Osteoblast (primary cell): ENCODE results near the gene SCP2. TPM values are rescaled to one million over a fixed set of nuclear protein-coding genes. Genes with fewer than 3 reads are reported as not detected.
A peak's percentile ranks its signal among the peaks of the same experiment; 100 is the strongest.

Source experiments
- DNase-seq: peaks from one replicate; pipeline ENCODE4 v3.0.0; 2011; ENCODE audit warnings: low spot score, mixed read lengths; ENCODE audit not compliant: insufficient read length; ENCODE audit errors: missing footprints
- H2AFZ ChIP-seq: 2 replicates; pipeline ENCODE4 v1.6.0; 2011; ENCODE audit warnings: mild to moderate bottlenecking, low read length
- H3K27ac ChIP-seq: 2 replicates; pipeline ENCODE4 v1.5.1; 2011; ENCODE audit warnings: mild to moderate bottlenecking, low read depth, low read length, moderate library complexity
- H3K27me3 ChIP-seq: 2 replicates; pipeline ENCODE4 v1.6.0; 2012; ENCODE audit warnings: mild to moderate bottlenecking, control low read depth, inconsistent platforms, low read length, moderate library complexity; ENCODE audit not compliant: insufficient read depth
- H3K36me3 ChIP-seq: 2 replicates; pipeline ENCODE4 v1.5.1; 2011; ENCODE audit warnings: mild to moderate bottlenecking, low read length, control low read depth, moderate library complexity; ENCODE audit not compliant: insufficient read depth
- H3K4me1 ChIP-seq: 2 replicates; pipeline ENCODE4 v1.5.1; 2011; ENCODE audit warnings: mild to moderate bottlenecking, low read length, control low read depth, moderate library complexity; ENCODE audit not compliant: insufficient read depth
- H3K4me2 ChIP-seq: 2 replicates; pipeline ENCODE4 v1.6.0; 2011; ENCODE audit warnings: mild to moderate bottlenecking, low read length; ENCODE audit not compliant: insufficient read depth
- H3K4me3 ChIP-seq: fragments of 200-600 bp; sonication (generic); 3 replicates; pipeline ENCODE4 v1.5.1; 2012; ENCODE audit warnings: mild to moderate bottlenecking, low read length, inconsistent platforms; ENCODE audit not compliant: insufficient read depth
- H3K79me2 ChIP-seq: 2 replicates; pipeline ENCODE4 v1.6.0; 2012; ENCODE audit warnings: mild to moderate bottlenecking, low read length, control low read depth, inconsistent platforms; ENCODE audit not compliant: insufficient read depth
- H3K9me3 ChIP-seq: 2 replicates; pipeline ENCODE4 v1.5.1; 2011; ENCODE audit warnings: low read depth, low read length, control low read depth
- H4K20me1 ChIP-seq: 2 replicates; pipeline ENCODE4 v1.6.0; 2012; ENCODE audit warnings: mild to moderate bottlenecking, low read length, control low read depth; ENCODE audit not compliant: insufficient read depth
- CTCF ChIP-seq: IDR thresholded peaks from 2 replicates; pipeline ENCODE4 v1.5.1; 2011; ENCODE audit warnings: mild to moderate bottlenecking, low read depth, low read length, moderate library complexity; ENCODE audit errors: extremely low read depth
- total RNA-seq: library from RNA; depleted of rRNA; stranded (reverse); fragments of >200 nt; gene quantifications from 2 replicates; pipeline ENCODE4 v1.2.3, GENCODE V29; 2012

Gene SCP2
- total RNA-seq, 1 donor = 171 TPM

GRCh38 chr1:52901384-52901783, 25.7 kb upstream of the SCP2 start:
- H3K79me2 ChIP-seq = no peaks in the 10 kb centered on the region
- no peaks in the 10 kb centered on the region for H3K9me3 ChIP-seq
- H3K36me3 ChIP-seq = peaks cover 3% of the 10 kb centered on the region
- H3K4me3 ChIP-seq = no peak overlapping the region
- H3K4me2 ChIP-seq = no peak overlapping the region
- no peak overlapping the region for H2AFZ ChIP-seq
- no peak for DNase-seq
- no peaks in the 10 kb centered on the region for H3K4me1 ChIP-seq
- H3K27me3 ChIP-seq = no peaks in the 10 kb centered on the region
- TF ChIP-seq CTCF = no peak
- no peak overlapping the region for H3K27ac ChIP-seq
- H4K20me1 ChIP-seq = no peaks in the 10 kb centered on the region

GRCh38 chr1:52904208-52904926, 22.7 kb upstream of the SCP2 start:
- Histone ChIP-seq H3K4me2 (no peak overlapping the region), H3K4me3 (no peak overlapping the region), H3K79me2 (no peaks in the 10 kb centered on the region), H3K9me3 (no peaks in the 10 kb centered on the region), H3K27ac (no peak overlapping the region), H3K36me3 (peaks cover 3% of the 10 kb centered on the region), H4K20me1 (no peaks in the 10 kb centered on the region), H3K4me1 (peaks cover 3% of the 10 kb centered on the region), H2AFZ (no peak overlapping the region), H3K27me3 (no peaks in the 10 kb centered on the region)
- TF ChIP-seq CTCF = no peak
- no peak for DNase-seq

- no peak overlapping the region for H2AFZ ChIP-seq
- peaks cover 3% of the 10 kb centered on the region for H3K36me3 ChIP-seq
- H3K79me2 ChIP-seq = no peaks in the 10 kb centered on the region
- TF ChIP-seq CTCF = peak; percentile 39
- no peaks in the 10 kb centered on the region for H3K27me3 ChIP-seq
- no peak overlapping the region for H3K27ac ChIP-seq
- H3K4me2 ChIP-seq = no peak overlapping the region
- peak; percentile 81 for DNase-seq
- H3K4me3 ChIP-seq = no peak overlapping the region
- no peaks in the 10 kb centered on the region for H3K9me3 ChIP-seq
- H4K20me1 ChIP-seq = no peaks in the 10 kb centered on the region
- peaks cover 3% of the 10 kb centered on the region for H3K4me1 ChIP-seq
These were observed 22.0 kb upstream of the SCP2 start for GRCh38 chr1:52904927-52905698.

GRCh38 chr1:52906135-52906603, 20.9 kb upstream of the SCP2 start:
- no peaks in the 10 kb centered on the region for H3K9me3 ChIP-seq
- peaks cover 3% of the 10 kb centered on the region for H3K36me3 ChIP-seq
- H3K79me2 ChIP-seq = no peaks in the 10 kb centered on the region
- H3K27ac ChIP-seq = no peak overlapping the region
- peaks cover 3% of the 10 kb centered on the region for H3K4me1 ChIP-seq
- no peak overlapping the region for H2AFZ ChIP-seq
- no peaks in the 10 kb centered on the region for H3K27me3 ChIP-seq
- no peak overlapping the region for H3K4me2 ChIP-seq
- no peaks in the 10 kb centered on the region for H4K20me1 ChIP-seq
- H3K4me3 ChIP-seq = no peak overlapping the region
- TF ChIP-seq CTCF = no peak
- no peak for DNase-seq
